OCI-LY1 (cell line): ENCODE data around the gene PLD2.

Experiments used
- EZH2 ChIP-seq: fragments of 200-600 bp; sonication (generic), shearing (Covaris generic); IDR thresholded peaks from 2 replicates; pipeline ENCODE4 v1.8.0; 2017; ENCODE audit warnings: borderline replicate concordance, mixed run types, mild to moderate bottlenecking, antibody characterized with exemption, low read length, moderate library complexity, mixed read lengths
- TF ChIP-seq, protein P1 (sequence below): fragments of 200-600 bp; sonication (generic), shearing (Covaris generic); IDR thresholded peaks from 2 replicates; pipeline ENCODE4 v1.5.1; 2017; ENCODE audit warnings: mild to moderate bottlenecking, antibody characterized with exemption, low read length, moderate library complexity, mixed read lengths

DNA sequence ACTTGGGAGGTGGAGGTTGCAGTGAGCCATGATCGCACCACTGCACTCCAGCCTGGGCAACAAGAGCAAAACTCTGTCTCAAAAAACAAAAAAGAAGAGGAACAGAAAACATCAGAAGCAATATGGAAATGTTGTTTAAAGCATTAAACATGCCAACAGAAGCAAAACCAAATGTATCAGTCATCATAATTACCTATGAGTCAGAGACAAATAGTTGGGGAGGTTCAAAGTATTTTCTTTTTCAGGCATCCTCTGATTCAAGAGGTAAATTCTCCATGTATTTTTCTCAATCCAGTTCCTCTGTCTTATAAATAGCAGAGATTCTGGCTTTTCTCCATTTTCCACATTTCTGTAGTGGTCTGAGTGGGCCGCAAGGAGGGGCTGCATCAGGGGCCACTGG is 37.3 kb upstream of the PLD2 start:
- TF ChIP-seq, protein P1, sequence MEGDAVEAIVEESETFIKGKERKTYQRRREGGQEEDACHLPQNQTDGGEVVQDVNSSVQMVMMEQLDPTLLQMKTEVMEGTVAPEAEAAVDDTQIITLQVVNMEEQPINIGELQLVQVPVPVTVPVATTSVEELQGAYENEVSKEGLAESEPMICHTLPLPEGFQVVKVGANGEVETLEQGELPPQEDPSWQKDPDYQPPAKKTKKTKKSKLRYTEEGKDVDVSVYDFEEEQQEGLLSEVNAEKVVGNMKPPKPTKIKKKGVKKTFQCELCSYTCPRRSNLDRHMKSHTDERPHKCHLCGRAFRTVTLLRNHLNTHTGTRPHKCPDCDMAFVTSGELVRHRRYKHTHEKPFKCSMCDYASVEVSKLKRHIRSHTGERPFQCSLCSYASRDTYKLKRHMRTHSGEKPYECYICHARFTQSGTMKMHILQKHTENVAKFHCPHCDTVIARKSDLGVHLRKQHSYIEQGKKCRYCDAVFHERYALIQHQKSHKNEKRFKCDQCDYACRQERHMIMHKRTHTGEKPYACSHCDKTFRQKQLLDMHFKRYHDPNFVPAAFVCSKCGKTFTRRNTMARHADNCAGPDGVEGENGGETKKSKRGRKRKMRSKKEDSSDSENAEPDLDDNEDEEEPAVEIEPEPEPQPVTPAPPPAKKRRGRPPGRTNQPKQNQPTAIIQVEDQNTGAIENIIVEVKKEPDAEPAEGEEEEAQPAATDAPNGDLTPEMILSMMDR = no peak
- TF ChIP-seq EZH2 = no peak
